Stimulated activated naive B cell treated with anti-CD40 and anti-IgM and Interleukin-4, amounts not matched to agents 10 μg/mL and 1 μg/mL and 100 μg/mL, for 72 hours (primary cell): ENCODE data around the gene PHF3.

Experiments
- ATAC-seq, 2 donors: fragments of 150-1000 bp; cut with Tn5 transposase; replicated peaks; 2 replicates each; pipeline ENCODE4 v1.10.0; 2021; ENCODE audit warnings: moderate library complexity in 1 of 2
- DNase-seq: peaks from one replicate; pipeline ENCODE4 v3.0.0; 2021
- H3K27ac Mint-ChIP-seq: one replicate; pipeline ENCODE4 v1.8.0; 2022; ENCODE audit warnings: mild to moderate bottlenecking, mixed read lengths
- H3K27me3 Mint-ChIP-seq, 2 donors: one replicate each; pipeline ENCODE4 v1.8.0; 2022; ENCODE audit warnings: mixed read lengths in 2 of 2
- H3K36me3 Mint-ChIP-seq, 2 donors: one replicate each; pipeline ENCODE4 v1.8.0; 2022; ENCODE audit warnings: mixed read lengths in 2 of 2, mild to moderate bottlenecking in 1 of 2
- H3K4me1 Mint-ChIP-seq, 2 donors: one replicate each; pipeline ENCODE4 v1.8.0; 2022; ENCODE audit warnings: mixed read lengths in 2 of 2, mild to moderate bottlenecking in 1 of 2
- H3K4me3 Mint-ChIP-seq, 2 donors: one replicate each; pipeline ENCODE4 v1.8.0; 2022; ENCODE audit warnings: mild to moderate bottlenecking in 2 of 2, mixed read lengths in 2 of 2, moderate library complexity in 1 of 2
- H3K9me3 Mint-ChIP-seq, 2 donors: one replicate each; pipeline ENCODE4 v1.8.0; 2022; ENCODE audit warnings: mixed read lengths in 2 of 2, mild to moderate bottlenecking in 1 of 2

The PHF3 gene

GRCh38 chr6:63671098-63671754 is 35.6 kb downstream of the PHF3 start:
- H3K27me3 Mint-ChIP-seq, result no peaks in the 10 kb centered on the region
- ATAC-seq (no peak), DNase-seq (no peak)
- H3K36me3 Mint-ChIP-seq, result peaks cover 3 to 7% of the 10 kb centered on the region in 2 donors
- peaks cover 7 to 19% of the 10 kb centered on the region in 2 donors for H3K4me1 Mint-ChIP-seq
- H3K27ac Mint-ChIP-seq, result no peak overlapping the region
- H3K4me3 Mint-ChIP-seq, result no peak overlapping the region
- no peaks in the 10 kb centered on the region for H3K9me3 Mint-ChIP-seq

- Mint-ChIP-seq H3K36me3 (peaks cover 3 to 7% of the 10 kb centered on the region in 2 donors), H3K27ac (no peak overlapping the region), H3K27me3 (no peaks in the 10 kb centered on the region), H3K4me1 (peaks cover 7 to 12% of the 10 kb centered on the region in 2 donors), H3K9me3 (no peaks in the 10 kb centered on the region), H3K4me3 (no peak overlapping the region)
- ATAC-seq, result peak; percentile 55 to 56
- no peak for DNase-seq
Observed at GRCh38 chr6:63672582-63673129, 37.1 kb downstream of the PHF3 start.

GRCh38 chr6:63673692-63674091 is 38.1 kb downstream of the PHF3 start:
- DNase-seq, result no peak
- ATAC-seq, result no peak
- Mint-ChIP-seq H3K9me3 (no peaks in the 10 kb centered on the region), H3K27me3 (no peaks in the 10 kb centered on the region), H3K27ac (no peak overlapping the region), H3K4me3 (no peak overlapping the region), H3K36me3 (peaks cover 3 to 7% of the 10 kb centered on the region in 2 donors), H3K4me1 (peaks cover 7 to 16% of the 10 kb centered on the region in 2 donors)

GRCh38 chr6:63674635-63675034 is 39.0 kb downstream of the PHF3 start:
- ATAC-seq, result peak; percentile 34 to 50
- DNase-seq, result no peak
- Mint-ChIP-seq H3K36me3 (peaks cover 3 to 7% of the 10 kb centered on the region in 2 donors), H3K9me3 (no peaks in the 10 kb centered on the region), H3K4me1 (peaks cover 9 to 26% of the 10 kb centered on the region in 2 donors), H3K4me3 (no peak overlapping the region), H3K27ac (no peak overlapping the region), H3K27me3 (no peaks in the 10 kb centered on the region)

- H3K27ac Mint-ChIP-seq, result no peak overlapping the region
- ATAC-seq (no peak), DNase-seq (no peak)
- H3K4me1 Mint-ChIP-seq, result peaks cover 9 to 27% of the 10 kb centered on the region in 2 donors
- no peaks in the 10 kb centered on the region for H3K27me3 Mint-ChIP-seq
- no peaks in the 10 kb centered on the region for H3K9me3 Mint-ChIP-seq
- peaks cover 5 to 10% of the 10 kb centered on the region in 2 donors for H3K36me3 Mint-ChIP-seq
- H3K4me3 Mint-ChIP-seq, result no peak overlapping the region
Observed at GRCh38 chr6:63675138-63675537, 39.5 kb downstream of the PHF3 start.

GRCh38 chr6:63676412-63677114 is 41.0 kb downstream of the PHF3 start:
- Mint-ChIP-seq H3K9me3 (no peaks in the 10 kb centered on the region), H3K4me1 (peaks cover 18 to 39% of the 10 kb centered on the region in 2 donors), H3K4me3 (no peak overlapping the region), H3K27ac (no peak overlapping the region), H3K36me3 (peaks cover 17% of the 10 kb centered on the region in 2 donors), H3K27me3 (no peaks in the 10 kb centered on the region)
- ATAC-seq, result no peak
- DNase-seq, result no peak

GRCh38 chr6:63677282-63677681 is 41.7 kb downstream of the PHF3 start:
- Mint-ChIP-seq H3K27ac (no peak overlapping the region), H3K27me3 (no peaks in the 10 kb centered on the region), H3K36me3 (peaks cover 15 to 17% of the 10 kb centered on the region in 2 donors), H3K9me3 (no peaks in the 10 kb centered on the region), H3K4me1 (peaks cover 18 to 46% of the 10 kb centered on the region in 2 donors), H3K4me3 (no peak overlapping the region)
- ATAC-seq (no peak), DNase-seq (no peak)

- Mint-ChIP-seq H3K4me1 (peaks cover 30 to 67% of the 10 kb centered on the region in 2 donors), H3K27ac (peak overlapping the region; percentile 32), H3K27me3 (no peaks in the 10 kb centered on the region), H3K9me3 (no peaks in the 10 kb centered on the region), H3K36me3 (peaks cover 23 to 37% of the 10 kb centered on the region in 2 donors), H3K4me3 (peak overlapping the region; percentile 8 to 12)
- peak in 1 of 2 donors; percentile 24 for ATAC-seq
- DNase-seq, result no peak
Observed at GRCh38 chr6:63683071-63683603, 47.5 kb downstream of the PHF3 start.

GRCh38 chr6:63685446-63686379 is 50.1 kb downstream of the PHF3 start:
- ATAC-seq (peak; percentile 93 to 94), DNase-seq (no peak)
- H3K4me3 Mint-ChIP-seq, result peak overlapping the region; percentile 45 to 70
- H3K27ac Mint-ChIP-seq, result peak overlapping the region; percentile 84
- H3K9me3 Mint-ChIP-seq, result no peaks in the 10 kb centered on the region
- no peaks in the 10 kb centered on the region for H3K27me3 Mint-ChIP-seq
- peaks cover 21 to 35% of the 10 kb centered on the region in 2 donors for H3K36me3 Mint-ChIP-seq
- H3K4me1 Mint-ChIP-seq, result peaks cover 24 to 49% of the 10 kb centered on the region in 2 donors

- no peak for ATAC-seq
- H3K27me3 Mint-ChIP-seq, result no peaks in the 10 kb centered on the region
- no peaks in the 10 kb centered on the region for H3K9me3 Mint-ChIP-seq
- H3K36me3 Mint-ChIP-seq, result peaks cover 12 to 32% of the 10 kb centered on the region in 2 donors
- H3K4me1 Mint-ChIP-seq, result peaks cover 11 to 23% of the 10 kb centered on the region in 2 donors
- no peak overlapping the region for H3K4me3 Mint-ChIP-seq
- no peak for DNase-seq
- H3K27ac Mint-ChIP-seq, result no peak overlapping the region
Observed at GRCh38 chr6:63689421-63689820, 53.8 kb downstream of the PHF3 start.

- H3K4me3 Mint-ChIP-seq, result no peak overlapping the region
- no peak for ATAC-seq
- DNase-seq, result no peak
- peaks cover 9 to 16% of the 10 kb centered on the region in 2 donors for H3K4me1 Mint-ChIP-seq
- H3K27me3 Mint-ChIP-seq, result no peaks in the 10 kb centered on the region
- H3K36me3 Mint-ChIP-seq, result peaks cover 12 to 33% of the 10 kb centered on the region in 2 donors
- no peaks in the 10 kb centered on the region for H3K9me3 Mint-ChIP-seq
- H3K27ac Mint-ChIP-seq, result no peak overlapping the region
Observed at GRCh38 chr6:63690221-63690620, 54.6 kb downstream of the PHF3 start.

GRCh38 chr6:63705707-63706106 is 70.1 kb downstream of the PHF3 start:
- Mint-ChIP-seq H3K36me3 (peaks cover 29 to 45% of the 10 kb centered on the region in 2 donors), H3K4me1 (no peaks in the 10 kb centered on the region), H3K4me3 (no peak overlapping the region), H3K27me3 (no peaks in the 10 kb centered on the region), H3K9me3 (no peaks in the 10 kb centered on the region), H3K27ac (no peak overlapping the region)
- DNase-seq (no peak), ATAC-seq (no peak)

- no peaks in the 10 kb centered on the region for H3K4me1 Mint-ChIP-seq
- no peak overlapping the region for H3K27ac Mint-ChIP-seq
- H3K27me3 Mint-ChIP-seq, result no peaks in the 10 kb centered on the region
- no peaks in the 10 kb centered on the region for H3K9me3 Mint-ChIP-seq
- peaks cover 32 to 47% of the 10 kb centered on the region in 2 donors for H3K36me3 Mint-ChIP-seq
- DNase-seq (no peak), ATAC-seq (no peak)
- no peak overlapping the region for H3K4me3 Mint-ChIP-seq
Observed at GRCh38 chr6:63706630-63707029, 71.0 kb downstream of the PHF3 start.

GRCh38 chr6:63708631-63709030 is 73.0 kb downstream of the PHF3 start:
- Mint-ChIP-seq H3K4me1 (peaks cover 2 to 5% of the 10 kb centered on the region in 2 donors), H3K27ac (no peak overlapping the region), H3K36me3 (peaks cover 41 to 55% of the 10 kb centered on the region in 2 donors), H3K27me3 (no peaks in the 10 kb centered on the region), H3K9me3 (no peaks in the 10 kb centered on the region), H3K4me3 (no peak overlapping the region)
- no peak for DNase-seq
- ATAC-seq, result no peak
